ENCODE data around the gene IDI2. TPM values are rescaled to one million over a fixed set of nuclear protein-coding genes. Genes with fewer than 3 reads are reported as not detected.

Gene IDI2
- total and polyA plus RNA-seq, 12 donors: 0.07 to 0.28 TPM; not detected in 10

DNA sequence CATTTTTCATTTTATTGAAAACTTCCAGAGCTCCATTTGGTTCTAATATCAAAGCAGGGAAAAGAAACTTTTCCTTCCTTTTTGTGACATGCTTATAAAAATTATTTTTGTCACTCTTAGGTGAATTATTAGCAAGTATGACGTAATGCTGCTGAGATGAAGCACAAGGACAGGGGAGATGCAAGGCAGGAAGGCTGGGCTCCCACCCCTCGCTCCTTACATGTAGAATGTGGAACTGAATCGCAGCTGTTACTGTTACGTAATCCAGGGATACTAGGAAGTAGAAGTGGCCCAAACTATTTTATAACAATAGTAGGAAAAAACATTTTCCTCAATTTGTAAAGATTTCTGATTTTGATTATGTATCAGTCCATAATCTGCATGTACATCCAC is 54.5 kb downstream of the IDI2 start:
- WGBS, 4 donors: 10 to 16% (median 15%) methylated on average over 4 of the region's 4 CpGs
- no peaks in the 10 kb centered on the region for H3K9me3 ChIP-seq (replicated peaks in 1 of 3)
- peak overlapping the region; percentile 65 to 96 (median 85) for H3K27ac ChIP-seq
- peak; percentile 42 to 83 (median 60) for DNase-seq
- peaks cover 24% of the 10 kb centered on the region in 2 donors for H3K4me1 ChIP-seq (replicated peaks in 1 of 2)
- peak overlapping the region in 1 of 4 donors; percentile 27 for H3K4me3 ChIP-seq
- intact Hi-C loops (cut with DNase I): no loop called here
- H3K36me3 ChIP-seq (replicated peaks in 1 of 2): no peaks in the 10 kb centered on the region
- no peaks in the 10 kb centered on the region for H3K27me3 ChIP-seq
- TF ChIP-seq POLR2A (IDR thresholded peaks at IDR 0.05): no peak
- TF ChIP-seq, protein P1, sequence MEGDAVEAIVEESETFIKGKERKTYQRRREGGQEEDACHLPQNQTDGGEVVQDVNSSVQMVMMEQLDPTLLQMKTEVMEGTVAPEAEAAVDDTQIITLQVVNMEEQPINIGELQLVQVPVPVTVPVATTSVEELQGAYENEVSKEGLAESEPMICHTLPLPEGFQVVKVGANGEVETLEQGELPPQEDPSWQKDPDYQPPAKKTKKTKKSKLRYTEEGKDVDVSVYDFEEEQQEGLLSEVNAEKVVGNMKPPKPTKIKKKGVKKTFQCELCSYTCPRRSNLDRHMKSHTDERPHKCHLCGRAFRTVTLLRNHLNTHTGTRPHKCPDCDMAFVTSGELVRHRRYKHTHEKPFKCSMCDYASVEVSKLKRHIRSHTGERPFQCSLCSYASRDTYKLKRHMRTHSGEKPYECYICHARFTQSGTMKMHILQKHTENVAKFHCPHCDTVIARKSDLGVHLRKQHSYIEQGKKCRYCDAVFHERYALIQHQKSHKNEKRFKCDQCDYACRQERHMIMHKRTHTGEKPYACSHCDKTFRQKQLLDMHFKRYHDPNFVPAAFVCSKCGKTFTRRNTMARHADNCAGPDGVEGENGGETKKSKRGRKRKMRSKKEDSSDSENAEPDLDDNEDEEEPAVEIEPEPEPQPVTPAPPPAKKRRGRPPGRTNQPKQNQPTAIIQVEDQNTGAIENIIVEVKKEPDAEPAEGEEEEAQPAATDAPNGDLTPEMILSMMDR (IDR thresholded peaks at IDR 0.05): no peak

DNA sequence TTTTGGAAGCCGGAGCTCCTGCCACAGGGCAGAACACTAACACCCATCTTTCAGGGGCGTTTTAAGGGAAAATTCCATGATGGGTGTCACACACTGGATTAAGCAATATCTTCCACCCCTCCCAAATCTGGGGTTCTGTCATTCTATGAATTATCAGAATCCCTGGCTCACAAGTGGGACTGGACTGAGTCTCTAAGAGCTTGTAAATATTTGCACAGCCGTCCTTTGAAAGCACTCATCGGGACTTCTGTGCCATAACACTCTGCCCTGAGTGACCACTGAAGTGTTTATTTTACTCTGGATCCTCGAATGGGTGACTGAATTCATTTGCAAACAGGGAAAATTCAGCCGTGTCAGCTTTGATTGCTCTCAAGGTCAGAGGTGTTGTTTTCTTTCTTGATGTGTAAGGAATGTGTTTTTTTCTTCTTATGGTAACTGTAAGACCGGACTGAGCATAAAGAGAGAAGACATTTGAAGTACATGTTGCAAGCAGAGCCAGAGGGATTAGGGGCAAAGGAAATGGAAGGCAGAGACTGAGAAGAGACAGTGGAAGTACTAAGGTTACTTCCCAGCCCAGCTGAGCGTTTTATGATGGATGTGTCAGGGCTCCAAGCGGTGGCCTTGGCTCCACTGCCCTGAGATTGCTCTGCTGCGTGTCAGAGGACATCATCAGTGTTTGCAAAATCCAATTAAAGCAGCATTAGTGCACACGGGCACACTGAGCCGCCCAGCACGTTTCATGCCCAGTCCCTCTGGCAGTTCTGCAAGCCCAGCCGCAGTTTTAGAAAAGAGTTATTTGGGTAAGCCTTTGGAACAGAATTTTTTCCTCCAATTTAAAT is 55.1 kb downstream of the IDI2 start:
- peak overlapping the region; percentile 65 to 96 (median 85) for H3K27ac ChIP-seq
- intact Hi-C loops (cut with DNase I): no loop called here

DNA sequence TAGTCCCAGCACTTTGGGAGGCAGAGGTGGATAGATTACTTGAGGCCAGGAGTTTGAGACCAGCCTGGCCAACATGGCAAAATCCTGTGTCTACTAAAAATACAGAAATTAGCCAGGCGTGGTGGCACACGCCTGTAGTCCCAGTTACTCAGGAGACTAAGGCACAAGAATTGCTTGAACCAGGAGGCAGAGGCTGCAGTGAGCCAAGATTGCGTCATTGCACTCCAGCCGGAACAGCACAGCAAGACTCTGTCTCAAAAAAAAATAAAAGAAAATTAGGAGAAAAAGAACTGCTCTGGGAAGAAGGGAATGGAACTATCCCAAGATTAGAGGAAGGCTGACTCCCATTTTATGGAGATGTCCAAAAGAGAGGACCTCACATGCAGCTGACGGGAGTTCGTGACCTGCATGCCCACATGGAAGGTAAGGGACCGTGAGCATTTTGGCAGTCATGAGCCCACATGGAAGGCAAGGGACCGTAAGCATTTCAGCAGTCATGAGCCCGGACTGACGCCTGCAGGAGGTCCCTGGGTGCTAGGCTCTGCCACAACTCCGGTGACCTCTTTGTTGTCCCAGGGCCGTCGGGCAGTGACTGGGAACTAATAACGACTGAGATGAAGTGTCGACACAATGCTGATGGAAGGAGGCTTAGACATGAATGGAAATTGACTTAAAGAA is 56.0 kb downstream of the IDI2 start:
- H3K36me3 ChIP-seq (replicated peaks in 1 of 2): no peaks in the 10 kb centered on the region
- intact Hi-C loops (cut with DNase I): no loop called here
- WGBS, 4 donors: 75 to 81% (median 77%) methylated on average over 15 of the region's 15 CpGs
- no peaks in the 10 kb centered on the region for H3K9me3 ChIP-seq (replicated peaks in 1 of 3)
- H3K4me3 ChIP-seq: no peak overlapping the region
- DNase-seq: peak in 2 of 7 donors; percentile 33 to 54
- no peaks in the 10 kb centered on the region for H3K27me3 ChIP-seq
- H3K27ac ChIP-seq: peak overlapping the region; percentile 39 to 87 (median 78)
- H3K4me1 ChIP-seq (replicated peaks in 1 of 2): peaks cover 24 to 35% of the 10 kb centered on the region in 2 donors
- TF ChIP-seq, protein P1 (IDR thresholded peaks at IDR 0.05): no peak
- TF ChIP-seq POLR2A (IDR thresholded peaks at IDR 0.05): no peak

More for the DNA sequence above, 55.1 kb downstream of the IDI2 start:
- Histone ChIP-seq H3K27me3 (no peaks in the 10 kb centered on the region), H3K4me1 (replicated peaks in 1 of 2) (peaks cover 24 to 25% of the 10 kb centered on the region in 2 donors), H3K9me3 (replicated peaks in 1 of 3) (no peaks in the 10 kb centered on the region), H3K4me3 (peak overlapping the region in 1 of 4 donors; percentile 27), H3K36me3 (replicated peaks in 1 of 2) (no peaks in the 10 kb centered on the region)
- peak in 1 of 2 donors; percentile 57 for TF ChIP-seq POLR2A (IDR thresholded peaks at IDR 0.05)
- TF ChIP-seq, protein P1 (IDR thresholded peaks at IDR 0.05): no peak
- 6 to 25% (median 17%) methylated on average over 14 of the region's 14 CpGs for WGBS, 4 donors
- DNase-seq: peak; percentile 67 to 93 (median 77)

Other genes with a start within 250 kb of the IDI2 start
- gene LARP4B, start 94.2 kb downstream of the IDI2 start, total RNA-seq: 100 to 1,000 TPM in 2 of 9 donors, 10 to 100 TPM in 7; 33.7 to 145 (median 80.0) TPM
- gene LARP4B, start 94.2 kb downstream of the IDI2 start, polyA plus RNA-seq: 10 to 100 TPM; 17.2 to 63.0 (median 18.1) TPM
- gene GTPBP4, start 37.4 kb downstream of the IDI2 start, total RNA-seq: 100 to 1,000 TPM in 2 of 9 donors, 10 to 100 TPM in 7; 15.2 to 134 (median 33.0) TPM
- 100 to 1,000 TPM in 1 of 3 donors, 10 to 100 TPM in 2; 25.9 to 196 (median 33.8) TPM for gene GTPBP4, start 37.4 kb downstream of the IDI2 start, polyA plus RNA-seq
- 1,000 to 10,000 TPM in 1 of 9 donors, 100 to 1,000 TPM in 1, 10 to 100 TPM in 7; 30.1 to 1,056 (median 52.8) TPM for gene IDI1, start 23.3 kb upstream of the IDI2 start, total RNA-seq
- gene IDI1, start 23.3 kb upstream of the IDI2 start, polyA plus RNA-seq: 100 to 1,000 TPM in 1 of 3 donors, 10 to 100 TPM in 2; 20.4 to 789 (median 26.2) TPM
- 10 to 100 TPM; 20.6 to 32.7 (median 23.4) TPM for gene WDR37, start 30.5 kb upstream of the IDI2 start, total RNA-seq
- gene WDR37, start 30.5 kb upstream of the IDI2 start, polyA plus RNA-seq: 10 to 100 TPM; 15.8 to 23.6 (median 18.4) TPM

Measured in adrenal gland (tissue), 12 donors.